IPS DF 4.7 (cell line): ENCODE data around the gene NECTIN1.

Experiments
- DNase-seq: peaks from one replicate; pipeline ENCODE4 v3.0.0-alpha.2; 2013; ENCODE audit warnings: low spot score; ENCODE audit errors: extremely low read depth

NECTIN1 gene

DNA sequence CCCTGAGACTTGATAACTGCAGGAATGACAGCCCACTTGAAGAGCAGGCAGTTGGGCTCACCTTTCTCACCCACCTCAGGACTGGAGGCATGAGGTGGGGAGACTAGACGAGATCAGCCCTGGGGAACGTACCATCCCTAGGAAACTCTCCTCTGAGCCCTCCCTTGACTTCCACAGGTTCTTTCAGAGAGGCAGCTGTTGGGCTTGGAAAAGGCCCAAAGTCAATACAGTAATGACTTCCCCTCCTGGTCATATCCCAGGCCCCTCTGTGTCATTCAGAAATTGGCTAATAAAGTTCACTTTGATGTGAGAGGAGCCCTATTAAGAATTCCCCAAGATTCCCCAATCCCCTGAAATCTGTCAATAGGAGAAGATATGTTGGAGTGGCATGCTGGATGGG, 5.8 kb upstream of the NECTIN1 start:
- no peak for DNase-seq

- no peak for DNase-seq
Observed at GRCh38 chr11:119730789-119731386, 1.9 kb upstream of the NECTIN1 start.

- DNase-seq = no peak
Observed at GRCh38 chr11:119729951-119730613, 1.1 kb upstream of the NECTIN1 start.

- DNase-seq = no peak
Observed at GRCh38 chr11:119729581-119729927, 554 bp upstream of the NECTIN1 start.

DNA sequence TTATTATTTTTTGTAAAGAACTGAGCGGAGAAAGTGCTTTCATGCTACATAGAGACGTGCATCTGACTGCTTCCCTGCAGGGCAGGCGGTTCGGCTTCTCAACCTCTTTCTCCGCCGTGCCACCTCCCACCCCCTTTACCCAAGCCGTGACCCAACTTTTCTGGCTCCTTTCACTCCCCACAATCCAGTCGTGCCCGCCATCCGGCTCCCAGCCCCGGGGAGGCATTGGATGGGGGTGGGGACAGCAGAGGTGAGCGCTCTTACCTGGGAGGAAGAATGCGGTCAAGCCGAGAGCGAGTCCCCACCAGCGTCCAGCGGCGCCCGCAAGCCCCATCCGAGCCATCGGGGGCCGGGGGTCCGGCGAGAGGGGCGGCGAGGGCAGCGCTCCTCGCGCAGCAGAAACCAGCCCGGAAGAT, 781 bp downstream of the NECTIN1 start:
- no peak for DNase-seq

- no peak for DNase-seq
Observed at GRCh38 chr11:119727523-119728151, 1.4 kb downstream of the NECTIN1 start.

DNA sequence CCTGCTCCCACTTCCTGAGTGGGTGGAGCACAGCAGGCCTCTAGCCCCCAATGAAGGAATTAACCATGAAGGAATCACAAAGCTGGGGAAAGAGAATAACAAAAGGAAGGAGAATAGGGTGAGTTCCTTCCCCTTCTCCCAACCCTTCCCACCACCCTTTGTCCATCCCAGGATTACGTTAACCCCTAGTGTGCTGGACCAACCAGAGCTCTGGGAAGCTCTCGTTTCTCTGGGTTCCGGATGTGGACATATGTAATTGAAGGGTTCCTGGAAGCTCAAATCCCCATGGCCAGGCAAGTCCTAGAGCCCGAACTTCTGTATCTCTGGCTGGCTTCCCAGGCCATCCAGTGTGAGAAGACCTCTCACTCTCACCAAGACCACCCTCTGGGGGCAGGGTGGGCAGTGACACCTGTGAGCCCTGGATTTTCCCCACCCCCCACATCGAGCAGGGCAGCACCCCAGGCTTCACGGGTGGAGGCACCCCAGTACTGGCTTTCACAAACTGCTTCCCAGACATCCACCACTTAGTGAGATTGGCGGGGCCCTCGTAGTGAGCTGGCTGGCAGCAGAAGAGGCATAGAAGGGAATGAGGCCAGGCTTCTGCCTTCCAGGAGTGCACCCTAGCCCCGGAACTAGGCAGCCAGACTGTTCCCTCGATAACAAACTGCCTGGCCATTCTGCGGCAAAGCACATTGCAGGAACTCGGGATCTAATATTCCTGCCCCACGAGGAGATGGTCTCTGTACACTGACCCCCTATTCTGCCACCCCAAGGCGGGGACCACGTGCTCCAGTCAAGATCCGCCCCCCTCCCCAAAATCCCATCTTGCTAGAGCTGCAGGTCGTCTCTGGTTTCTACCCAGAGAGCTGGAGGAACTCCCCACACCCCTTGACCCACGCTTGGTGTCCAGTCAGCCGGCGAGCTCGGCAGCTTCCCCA, 2.1 kb downstream of the NECTIN1 start:
- DNase-seq = no peak

- DNase-seq = no peak
Observed at GRCh38 chr11:119726150-119726553, 2.8 kb downstream of the NECTIN1 start.

DNA sequence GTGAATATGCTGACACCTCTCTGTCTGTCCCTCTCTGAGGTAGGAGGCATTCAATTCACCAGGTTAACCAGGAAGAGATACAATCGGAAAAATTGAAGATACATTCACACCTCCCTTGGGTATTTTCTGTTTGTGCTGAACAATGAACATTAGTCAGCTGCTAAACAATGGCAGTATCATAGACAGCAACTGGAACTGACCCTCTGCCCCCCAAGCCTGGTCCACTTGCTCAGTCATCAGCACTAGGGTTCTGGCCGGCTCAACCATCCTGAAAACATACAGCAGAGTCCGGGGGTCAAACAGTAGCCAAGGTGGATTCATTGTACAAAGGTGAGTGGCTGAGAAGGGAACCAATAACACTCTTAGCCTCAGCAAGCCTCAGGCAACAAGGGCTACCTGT, 4.0 kb downstream of the NECTIN1 start:
- no peak for DNase-seq

DNA sequence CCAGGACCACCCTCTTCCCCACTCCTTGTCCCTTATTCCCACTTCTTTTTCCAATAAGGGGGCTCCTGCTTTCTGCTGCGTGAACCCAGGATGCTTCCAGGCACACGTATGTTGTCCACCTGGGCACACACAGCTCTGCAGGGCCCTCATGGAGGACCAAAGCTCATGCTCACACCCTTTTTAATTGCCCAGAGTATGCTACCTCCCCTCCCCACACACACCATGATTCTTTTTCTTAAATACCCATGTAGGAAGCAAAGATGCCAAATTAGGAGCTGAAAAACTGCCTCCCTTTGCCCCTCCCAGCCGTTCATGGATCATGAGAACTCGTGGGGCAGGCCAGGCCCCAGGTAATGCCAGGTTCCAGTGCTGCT, 5.1 kb downstream of the NECTIN1 start:
- no peak for DNase-seq

DNA sequence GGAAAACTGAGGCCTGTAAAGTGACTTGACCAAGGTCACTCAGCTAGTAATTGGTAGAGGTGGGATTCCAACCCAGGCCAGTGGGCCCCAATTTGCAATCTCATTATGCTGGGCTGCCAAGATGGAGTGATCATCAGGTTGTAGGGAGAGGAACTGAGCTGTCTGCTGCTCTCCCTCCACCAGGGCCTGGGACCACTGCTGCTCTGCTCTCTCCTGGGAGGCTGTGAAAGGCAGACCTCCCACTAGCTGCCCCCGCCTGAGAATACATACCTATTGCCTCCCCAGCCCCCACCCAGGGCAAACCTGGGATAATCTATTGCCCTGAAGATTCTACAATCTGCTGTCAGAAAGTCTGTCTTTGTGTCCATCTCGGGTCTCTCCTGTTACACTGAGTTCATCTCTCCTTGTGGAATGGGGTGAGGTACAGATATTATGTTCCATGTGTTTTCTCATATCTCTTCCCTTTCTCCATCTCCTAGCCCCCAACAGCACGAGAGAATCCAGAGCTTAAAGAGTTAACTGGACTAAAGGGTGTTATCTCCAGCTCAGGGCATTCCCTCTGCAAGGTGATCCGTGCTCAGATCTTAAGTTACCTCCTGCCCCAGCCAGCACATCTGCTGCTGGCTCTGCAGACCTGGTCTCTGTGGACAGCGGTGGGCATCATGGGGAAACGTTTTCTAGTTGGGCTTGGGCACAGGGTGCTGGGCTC, 5.6 kb downstream of the NECTIN1 start:
- DNase-seq = no peak

- no peak for DNase-seq
Observed at GRCh38 chr11:119722281-119722794, 6.7 kb downstream of the NECTIN1 start.

DNA sequence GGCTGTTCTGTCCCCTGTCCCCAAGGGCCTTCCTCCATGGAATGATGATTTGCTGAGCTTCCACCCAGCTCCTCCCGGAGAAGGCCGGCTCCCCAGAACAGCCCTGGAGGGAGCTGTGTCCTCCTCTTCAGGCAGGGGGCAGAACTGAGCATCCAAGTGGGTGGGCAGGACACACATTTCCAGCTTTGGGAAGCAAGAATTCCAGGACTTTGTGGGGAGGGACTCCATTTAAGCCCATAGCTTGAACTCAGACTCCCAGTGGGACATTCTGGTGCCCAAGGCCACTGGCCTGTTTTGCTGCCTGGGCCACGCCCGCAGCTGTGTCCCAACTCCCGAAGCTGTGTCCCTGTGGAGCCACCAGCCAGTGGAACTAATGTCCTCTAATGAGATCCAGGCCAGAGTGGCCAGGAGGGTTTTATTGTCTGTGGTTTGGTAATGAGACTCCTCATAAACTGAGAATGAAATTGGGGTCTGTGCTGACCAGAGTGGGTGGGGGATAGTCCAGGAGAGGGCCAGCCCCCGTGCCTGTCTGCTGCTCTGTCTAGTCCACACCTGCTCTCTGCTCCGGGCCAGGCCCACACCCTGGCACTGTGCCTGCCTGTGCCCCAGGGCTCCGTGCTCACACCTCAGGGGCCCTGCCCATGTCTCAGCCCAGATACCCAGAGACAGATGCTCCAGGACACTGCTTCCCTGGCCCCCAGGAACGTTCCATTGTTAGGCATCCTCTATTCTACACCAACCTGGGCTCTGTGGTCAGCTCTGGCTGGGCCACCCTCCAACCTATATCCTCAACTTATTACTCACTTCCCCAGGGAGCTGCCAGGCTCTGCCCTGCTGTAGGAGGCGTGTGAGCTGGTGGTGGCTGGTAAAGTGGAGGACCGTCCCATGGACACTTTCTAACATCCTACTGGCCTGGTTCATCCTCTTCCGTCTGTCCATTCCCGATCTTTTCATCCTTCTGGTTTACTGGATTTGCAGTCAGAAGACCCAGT, 7.6 kb downstream of the NECTIN1 start:
- no peak for DNase-seq

- no peak for DNase-seq
Observed at GRCh38 chr11:119720311-119720913, 8.6 kb downstream of the NECTIN1 start.

- no peak for DNase-seq
Observed at GRCh38 chr11:119717839-119718534, 11.0 kb downstream of the NECTIN1 start.

DNA sequence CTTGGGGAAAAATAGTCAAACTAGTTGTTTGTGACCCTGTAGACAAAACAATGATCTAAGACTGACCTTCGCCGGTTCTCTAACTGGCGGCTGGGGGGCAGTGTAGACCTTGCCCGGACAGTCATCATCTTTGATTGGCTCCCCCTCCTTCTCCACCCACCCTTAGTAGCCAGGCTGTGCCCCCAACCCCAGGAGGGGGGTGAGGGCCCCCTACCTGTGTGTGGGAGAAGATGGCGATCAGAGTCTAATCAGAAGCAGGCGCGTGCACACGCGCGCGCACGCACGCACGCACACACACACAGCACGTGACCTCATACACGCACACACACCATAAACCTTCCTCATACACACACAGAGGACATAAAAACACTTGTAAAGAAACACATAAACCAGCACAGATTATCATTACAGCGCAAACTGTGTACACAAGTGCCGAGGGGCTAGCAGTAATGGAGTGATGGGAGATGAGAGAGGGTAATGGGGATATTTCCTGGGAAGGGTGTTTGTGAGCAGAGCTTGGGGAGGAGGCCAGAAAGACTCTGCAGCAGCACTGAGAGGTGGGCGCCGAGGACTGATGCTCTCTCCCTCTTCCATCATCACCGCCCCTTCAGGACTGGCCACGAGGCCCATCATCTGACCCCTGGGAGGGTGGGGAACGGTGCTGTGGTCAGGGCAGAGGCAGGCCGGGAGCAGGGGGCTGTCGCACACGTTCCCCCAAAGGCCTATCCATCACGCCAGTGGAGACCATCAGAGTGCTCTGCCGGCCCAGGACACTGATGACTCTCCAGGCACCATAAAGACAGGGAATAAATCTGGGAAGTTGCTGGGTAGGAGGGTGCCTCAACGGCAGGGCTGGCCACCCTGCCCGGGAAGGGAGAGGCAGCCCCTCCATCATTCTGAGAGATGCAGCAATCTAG, 12.2 kb downstream of the NECTIN1 start:
- DNase-seq = no peak

GRCh38 chr11:119714590-119714989, 14.4 kb downstream of the NECTIN1 start:
- no peak for DNase-seq

- DNase-seq = no peak
Observed at GRCh38 chr11:119714189-119714588, 14.8 kb downstream of the NECTIN1 start.
